Measurements from ENCODE around the gene TMEM143. TPM values are rescaled to one million over a fixed set of nuclear protein-coding genes. Genes with fewer than 3 reads are reported as not detected.

The TMEM143 gene
- total RNA-seq, 2 donors from 2014 or later, result 6.3 to 18.4 TPM

DNA sequence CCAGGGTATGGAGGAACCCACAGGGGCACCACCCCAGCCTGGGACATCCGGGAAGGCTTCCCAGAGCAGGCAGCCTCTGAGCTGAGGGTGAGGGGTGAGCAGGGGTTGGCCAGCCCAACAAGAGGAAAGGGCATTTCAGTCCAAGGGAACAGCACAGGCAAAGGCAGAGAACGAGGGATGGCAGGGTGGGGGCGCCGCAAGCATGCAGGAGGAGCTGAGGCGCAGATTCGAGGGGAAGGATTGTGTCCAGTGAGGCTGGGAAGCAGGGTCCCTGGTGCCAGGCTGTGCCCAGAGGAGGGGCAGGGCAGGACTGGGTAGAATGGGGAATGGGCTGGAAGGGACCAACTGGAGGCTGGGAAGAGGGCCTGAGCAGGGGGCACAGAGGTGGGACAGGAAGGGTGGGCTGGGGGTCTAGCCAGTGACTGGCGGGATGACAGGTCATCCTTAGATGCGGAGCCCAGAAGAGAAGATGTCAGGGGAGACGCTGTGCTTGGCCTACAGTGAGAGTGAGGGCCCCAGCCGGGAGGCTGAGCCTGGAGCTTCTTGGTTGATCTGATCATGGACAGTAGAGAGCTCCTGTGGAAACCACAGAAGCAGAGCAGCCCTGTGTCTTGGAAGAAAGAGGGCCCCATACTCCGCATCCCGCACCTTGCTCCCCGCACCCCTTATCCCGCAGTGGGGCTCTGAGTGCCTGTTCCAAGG, 24.8 kb downstream of the TMEM143 start:
- Histone ChIP-seq H3K36me3 (no peaks in the 10 kb centered on the region), H3K9me3 (no peaks in the 10 kb centered on the region), H3K27me3 (replicated peaks; ENCODE audit: insufficient read depth) (no peaks in the 10 kb centered on the region), H3K4me1 (ENCODE audit: control insufficient read depth in 1 of 2, low read depth in 2 of 2) (peaks cover 0 to 3% of the 10 kb centered on the region in 2 donors), H3K4me3 (no peak overlapping the region), H3K27ac (no peak overlapping the region)
- ATAC-seq (ENCODE audit: insufficient number of reproducible peaks, low FRiP score, low read depth) (no peak), DNase-seq (ENCODE audit: low spot score) (no peak)
- no peak for TF ChIP-seq CTCF (IDR thresholded peaks at IDR 0.05)

DNA sequence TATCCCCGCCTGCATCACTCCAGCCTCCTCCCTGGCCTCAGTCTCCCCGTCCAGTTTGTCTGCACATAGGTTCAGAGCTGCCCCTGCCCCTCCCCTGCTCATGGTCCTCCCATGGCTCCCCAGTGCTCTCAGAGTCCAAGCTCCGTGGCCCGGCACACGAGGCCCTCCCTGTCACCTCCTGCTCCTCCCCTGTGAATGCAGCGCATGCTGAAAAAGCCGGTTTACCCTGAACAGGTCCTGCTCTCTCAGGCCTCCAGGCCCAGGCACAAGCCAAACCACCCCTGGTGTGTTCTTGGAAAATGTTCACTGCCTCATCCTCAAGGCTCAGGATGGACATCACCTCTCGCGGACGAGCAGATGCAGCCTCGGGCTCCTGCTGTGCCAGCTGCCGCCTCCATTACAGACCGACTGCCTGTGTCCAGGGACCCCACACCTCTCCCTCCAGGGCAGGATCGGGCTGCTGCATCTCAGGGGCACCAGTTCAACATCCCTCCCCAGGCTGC, 25.4 kb downstream of the TMEM143 start:
- no peak overlapping the region for H3K4me3 ChIP-seq
- no peaks in the 10 kb centered on the region for H3K36me3 ChIP-seq
- H3K27me3 ChIP-seq (replicated peaks; ENCODE audit: insufficient read depth), result no peaks in the 10 kb centered on the region
- TF ChIP-seq CTCF (IDR thresholded peaks at IDR 0.05), result no peak
- no peaks in the 10 kb centered on the region for H3K9me3 ChIP-seq
- DNase-seq (ENCODE audit: low spot score) (no peak), ATAC-seq (ENCODE audit: insufficient number of reproducible peaks, low FRiP score, low read depth) (no peak)
- H3K4me1 ChIP-seq (ENCODE audit: control insufficient read depth in 1 of 2, low read depth in 2 of 2), result peaks cover 0 to 9% of the 10 kb centered on the region in 2 donors
- no peak overlapping the region for H3K27ac ChIP-seq

DNA sequence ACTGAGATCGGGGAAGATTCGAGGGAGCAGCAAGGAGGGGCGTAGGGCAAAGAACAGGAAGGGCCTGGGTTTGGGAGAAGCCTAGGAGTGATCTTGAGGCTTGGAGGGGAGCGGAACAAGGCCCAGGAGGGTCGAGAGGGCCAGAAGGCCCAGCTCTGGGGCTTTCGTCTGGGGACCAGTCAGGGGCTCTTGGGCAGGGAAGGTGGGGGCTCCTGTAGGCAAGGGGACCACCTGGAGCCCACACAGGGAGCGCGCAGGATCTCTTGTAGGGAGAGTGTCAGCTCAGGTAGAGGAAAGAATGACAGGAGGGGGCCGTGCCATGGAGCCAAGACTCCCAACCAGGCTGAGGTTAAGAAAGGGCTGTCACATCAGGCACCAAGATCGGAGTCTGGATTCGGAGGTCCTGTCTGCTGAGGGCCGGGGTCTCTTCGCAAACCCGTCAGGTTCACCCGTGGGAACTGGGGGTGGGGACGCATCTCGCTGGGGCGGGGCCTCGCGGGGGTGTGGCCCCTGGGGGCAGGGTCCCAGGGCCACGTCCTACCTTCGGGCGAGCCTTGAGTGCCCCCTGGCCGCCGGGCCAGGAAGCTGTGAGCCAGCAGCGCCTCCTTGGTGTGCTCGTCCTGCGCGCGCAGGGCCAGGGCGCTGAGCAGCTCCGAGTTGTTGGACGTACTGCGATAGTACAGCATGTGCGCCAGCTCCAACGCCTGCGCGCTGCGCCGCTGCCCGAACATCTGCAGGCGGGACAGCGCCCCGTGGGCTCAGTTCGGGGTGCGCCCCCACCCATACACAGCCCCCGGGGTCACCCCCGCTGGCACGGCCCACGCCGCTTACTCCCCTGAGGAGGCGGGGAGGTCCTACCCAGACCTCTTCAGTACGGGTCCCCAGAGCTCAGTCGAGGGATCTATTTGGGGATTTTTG, 30.0 kb downstream of the TMEM143 start:
- H3K27me3 ChIP-seq (replicated peaks; ENCODE audit: insufficient read depth), result no peaks in the 10 kb centered on the region
- TF ChIP-seq CTCF (IDR thresholded peaks at IDR 0.05), result peak; percentile 73
- H3K9me3 ChIP-seq, result no peaks in the 10 kb centered on the region
- peaks cover 4% of the 10 kb centered on the region for H3K36me3 ChIP-seq
- peak; percentile 64 for DNase-seq (ENCODE audit: low spot score)
- peaks cover 0 to 19% of the 10 kb centered on the region in 2 donors for H3K4me1 ChIP-seq (ENCODE audit: control insufficient read depth in 1 of 2, low read depth in 2 of 2)
- ATAC-seq (ENCODE audit: insufficient number of reproducible peaks, low FRiP score, low read depth), result peak; percentile 41
- peak overlapping the region; percentile 66 to 74 for H3K27ac ChIP-seq
- peak overlapping the region; percentile 65 for H3K4me3 ChIP-seq

GRCh38 chr19:48332662-48333466, 30.9 kb downstream of the TMEM143 start:
- ATAC-seq (ENCODE audit: insufficient number of reproducible peaks, low FRiP score, low read depth) (peak; percentile 86), DNase-seq (ENCODE audit: low spot score) (peak; percentile 69)
- peak overlapping the region; percentile 66 to 74 for H3K27ac ChIP-seq
- H3K4me1 ChIP-seq (ENCODE audit: control insufficient read depth in 1 of 2, low read depth in 2 of 2), result peaks cover 0 to 21% of the 10 kb centered on the region in 2 donors
- no peak for TF ChIP-seq CTCF (IDR thresholded peaks at IDR 0.05)
- no peaks in the 10 kb centered on the region for H3K27me3 ChIP-seq (replicated peaks; ENCODE audit: insufficient read depth)
- peak overlapping the region; percentile 65 for H3K4me3 ChIP-seq
- H3K9me3 ChIP-seq, result no peaks in the 10 kb centered on the region
- peaks cover 4% of the 10 kb centered on the region for H3K36me3 ChIP-seq
